Muscle of arm (tissue), 12 donors: ENCODE data around the gene CD70. TPM values are rescaled to one million over a fixed set of nuclear protein-coding genes. Genes with fewer than 3 reads are reported as not detected.
"Not testable (repeated sequence)": the region's sequence is repeated elsewhere in the genome, so short reads cannot be mapped to it uniquely, and the experiment has no call there.

Experiments
- DNase-seq: peaks from one replicate; pipeline ENCODE4 v3.0.0-alpha.2; 2013
- polyA plus RNA-seq, 12 donors: library from polyadenylated mRNA; unstranded; fragments of 120-200 nt; gene quantifications; one replicate each; pipeline ENCODE4 v1.2.1, GENCODE V29; 2013; ENCODE audit not compliant: insufficient read length in 12 of 12

Gene CD70
- polyA plus RNA-seq, 12 donors = 0.34 to 2.1 (median 0.85) TPM; not detected in 3

DNA sequence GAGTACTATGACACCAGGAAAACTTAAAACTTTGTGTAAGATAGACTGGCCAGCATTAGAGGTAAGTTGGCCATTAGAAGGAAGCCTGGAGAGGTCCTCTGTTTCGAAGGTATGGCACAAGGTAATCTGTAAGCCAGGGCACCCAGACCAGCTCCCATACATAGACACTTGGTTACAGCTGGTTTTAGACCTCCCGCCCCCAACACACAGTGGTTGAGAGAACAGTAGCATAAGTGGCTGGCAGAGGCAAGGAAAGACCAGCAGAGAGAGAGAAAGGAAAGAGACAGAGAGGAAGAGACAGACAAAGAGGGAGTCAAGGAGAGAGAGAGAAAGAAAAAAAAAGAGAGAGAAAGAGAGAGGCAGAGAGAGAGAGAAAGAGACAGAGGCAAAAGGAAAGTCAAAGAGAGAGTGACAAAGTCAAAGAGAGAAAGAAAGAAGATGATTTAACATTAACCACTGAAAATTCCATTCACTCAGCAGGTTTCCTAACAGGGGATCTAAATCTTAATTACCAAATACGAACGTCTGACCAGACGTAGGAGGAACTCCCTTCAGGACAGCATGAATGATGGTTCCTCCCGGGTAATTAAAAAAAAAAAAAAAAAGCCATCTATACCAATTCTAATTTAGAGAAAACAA is 7.4 kb upstream of the CD70 start:
- DNase-seq = not testable (repeated sequence)

DNA sequence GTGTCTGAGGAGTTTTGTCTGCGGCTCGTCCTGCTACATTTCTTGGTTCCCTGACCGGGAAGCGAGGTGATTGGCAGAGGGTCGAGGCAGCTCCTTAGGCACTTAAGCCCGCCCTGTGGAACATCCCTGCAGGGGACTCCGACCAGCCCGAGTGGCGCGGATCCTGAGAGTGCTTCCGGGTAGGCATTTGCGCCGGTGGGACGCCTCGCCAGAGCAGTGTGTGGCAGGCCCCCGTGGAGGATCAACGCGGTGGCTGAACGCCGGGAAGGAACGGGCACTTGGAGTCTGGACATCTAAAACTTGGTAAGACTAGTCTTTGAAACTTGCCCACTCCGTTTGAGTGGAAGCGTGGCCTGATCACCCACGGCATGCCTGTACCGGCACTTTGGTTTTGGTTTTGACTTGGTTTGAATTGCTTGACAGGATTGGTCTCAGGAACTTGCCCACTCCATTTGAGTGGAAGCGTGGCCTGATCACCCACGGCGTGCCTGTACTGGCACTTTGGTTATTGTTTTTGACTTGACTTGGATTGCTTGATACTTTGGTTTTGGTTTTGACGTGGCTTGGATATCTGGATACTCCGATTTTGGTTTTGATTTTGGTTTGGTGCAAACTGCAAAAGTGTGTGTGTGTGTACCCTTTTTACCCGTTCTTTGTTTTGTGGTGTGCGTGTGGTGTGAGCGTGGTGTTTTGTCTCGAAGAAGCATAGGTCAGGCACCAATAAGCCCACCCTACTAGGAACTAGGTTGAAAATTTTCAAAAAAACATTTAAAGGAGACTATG is 6.7 kb upstream of the CD70 start:
- DNase-seq = not testable (repeated sequence)

- DNase-seq = no peak
Measured at GRCh38 chr19:6596621-6597020, 5.7 kb upstream of the CD70 start.

GRCh38 chr19:6593651-6594416 is 2.9 kb upstream of the CD70 start:
- DNase-seq = no peak

GRCh38 chr19:6590258-6590826 is 608 bp downstream of the CD70 start:
- DNase-seq = no peak

GRCh38 chr19:6589711-6590257 is 1.2 kb downstream of the CD70 start:
- no peak for DNase-seq

GRCh38 chr19:6588508-6589345 is 2.2 kb downstream of the CD70 start:
- DNase-seq = no peak

GRCh38 chr19:6587998-6588507 is 2.9 kb downstream of the CD70 start:
- DNase-seq = no peak

DNA sequence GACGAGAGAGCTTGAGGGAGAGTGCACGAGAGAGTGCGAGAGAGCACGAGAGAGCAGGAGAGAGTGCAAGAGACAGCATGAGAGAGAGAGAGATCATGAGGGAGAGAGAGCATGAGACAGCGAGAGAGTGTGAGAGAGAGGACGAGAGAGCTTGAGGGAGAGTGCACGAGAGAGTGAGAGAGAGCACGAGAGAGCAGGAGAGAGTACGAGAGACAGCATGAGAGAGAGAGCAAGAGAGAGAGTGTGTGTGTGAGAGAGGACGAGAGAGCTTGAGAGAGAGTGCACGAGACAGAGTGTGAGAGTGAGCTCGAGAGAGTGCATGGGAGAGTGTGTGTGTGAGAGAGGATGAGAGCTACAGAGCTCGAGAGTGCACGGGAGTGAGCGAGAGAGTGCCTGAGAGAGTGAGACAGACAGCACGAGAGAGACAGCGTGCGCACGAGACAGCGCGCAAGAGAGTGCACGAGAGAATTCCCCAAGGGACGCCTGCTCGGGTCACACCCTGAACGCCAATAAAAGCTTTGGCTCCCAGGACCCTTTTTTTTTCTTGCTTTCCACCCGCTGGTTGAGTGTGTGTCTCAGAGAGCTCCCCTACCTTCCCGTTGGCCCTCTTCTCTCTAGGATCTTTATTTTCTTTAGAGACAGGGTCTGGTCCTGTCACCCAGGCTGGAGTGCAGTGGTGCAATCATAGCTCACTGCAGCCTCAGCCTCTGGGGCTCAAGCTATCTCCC is 3.7 kb downstream of the CD70 start:
- DNase-seq = peak; percentile 35

DNA sequence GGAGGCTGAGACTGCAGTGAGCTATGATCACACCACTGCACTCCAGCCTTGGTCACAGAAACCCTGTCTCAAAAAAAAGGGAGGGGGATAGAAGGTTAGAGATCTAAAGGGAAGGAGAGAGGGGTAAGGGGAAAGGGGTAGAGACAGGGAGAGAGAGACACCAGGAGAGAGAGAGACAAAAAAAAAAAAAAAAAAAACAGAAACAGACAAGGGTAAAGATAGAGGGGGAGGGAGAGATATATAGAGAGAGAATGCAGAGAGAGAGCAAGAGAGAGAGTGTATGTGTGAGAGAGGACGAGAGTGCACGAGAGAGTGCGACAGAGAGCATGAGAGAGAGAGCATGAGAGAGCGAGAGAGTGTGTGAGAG is 4.2 kb downstream of the CD70 start:
- no peak for DNase-seq

DNA sequence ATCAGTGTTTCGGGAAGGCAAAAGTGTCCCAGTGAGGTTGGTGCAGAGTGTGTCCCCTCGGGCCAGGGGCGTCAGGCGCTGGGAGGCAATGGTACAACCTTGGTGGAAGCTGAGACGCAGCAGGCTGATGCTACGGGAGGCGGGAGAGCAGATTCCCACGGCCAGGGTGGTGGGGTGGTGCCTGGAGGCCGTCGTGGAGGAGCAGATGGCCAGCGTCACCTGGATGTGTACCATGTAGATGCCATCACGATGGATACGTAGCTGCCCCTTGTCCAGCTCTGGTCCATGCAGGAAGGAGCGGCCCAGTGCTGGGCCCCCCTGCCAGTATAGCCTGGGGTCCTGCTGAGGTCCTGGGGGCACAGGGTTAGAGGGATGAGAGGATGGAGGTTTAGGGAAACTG is 4.9 kb downstream of the CD70 start:
- DNase-seq = no peak

GRCh38 chr19:6582515-6583484 is 8.2 kb downstream of the CD70 start:
- not testable (repeated sequence) for DNase-seq

DNA sequence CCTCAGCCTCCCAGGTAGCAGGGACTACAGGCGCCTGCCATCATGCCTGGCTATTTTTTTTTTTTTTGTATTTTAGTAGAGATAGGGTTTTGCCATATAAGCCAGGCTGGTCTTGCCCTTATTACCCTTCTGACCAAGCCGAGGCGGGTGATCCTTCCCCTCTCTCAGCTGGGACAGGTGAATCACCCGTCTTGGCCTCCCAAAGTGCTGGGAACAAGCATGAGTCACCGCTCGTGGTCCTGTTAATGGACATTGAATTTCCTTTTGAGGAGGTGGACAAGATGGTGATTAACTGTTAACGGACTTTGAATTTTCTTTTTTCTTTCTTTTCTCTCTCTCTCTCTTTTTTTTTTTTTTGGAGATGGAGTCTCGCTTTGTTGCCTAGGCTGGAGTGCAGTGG is 10.6 kb downstream of the CD70 start:
- no peak for DNase-seq

DNA sequence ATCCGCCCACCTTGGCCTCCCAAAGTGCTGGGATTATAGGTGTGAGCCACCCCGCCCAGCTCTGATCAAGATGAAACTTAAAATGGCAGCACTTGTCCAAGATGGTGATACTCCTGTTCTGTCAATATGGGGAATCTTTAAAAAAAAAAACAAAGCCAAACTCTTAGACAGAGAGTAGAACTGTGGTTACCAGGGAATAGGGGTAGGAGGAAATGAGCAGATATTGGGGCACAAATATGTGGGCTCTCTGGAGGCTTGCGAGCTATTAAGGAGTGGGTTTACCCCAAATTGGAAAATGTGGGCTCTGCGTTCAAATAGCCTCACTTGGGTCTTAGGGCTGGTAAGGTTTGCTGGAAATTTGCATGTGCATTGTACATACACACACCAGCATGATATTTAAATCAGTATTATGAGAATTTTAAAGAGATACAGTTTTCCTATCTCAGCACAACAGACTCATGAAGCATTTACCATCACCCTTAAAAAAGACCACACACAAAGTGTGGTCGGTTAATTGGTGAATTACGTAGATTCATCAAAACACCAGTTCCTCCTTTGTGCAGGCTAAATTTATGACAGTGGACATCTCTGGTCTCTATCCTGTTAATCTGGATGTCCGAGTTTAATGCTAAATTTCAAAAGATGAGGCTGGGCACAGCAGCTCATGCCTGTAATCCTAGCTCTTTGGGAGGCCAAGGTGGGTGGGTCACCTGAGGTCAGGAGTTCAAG is 11.3 kb downstream of the CD70 start:
- no peak for DNase-seq

GRCh38 chr19:6577476-6578125 is 13.3 kb downstream of the CD70 start:
- no peak for DNase-seq

GRCh38 chr19:6576869-6577475 is 14.0 kb downstream of the CD70 start:
- DNase-seq = no peak

- DNase-seq = no peak
Measured at GRCh38 chr19:6573350-6573749, 17.6 kb downstream of the CD70 start.
